Measurements from ENCODE around the gene BMP7.

Gene BMP7

DNA sequence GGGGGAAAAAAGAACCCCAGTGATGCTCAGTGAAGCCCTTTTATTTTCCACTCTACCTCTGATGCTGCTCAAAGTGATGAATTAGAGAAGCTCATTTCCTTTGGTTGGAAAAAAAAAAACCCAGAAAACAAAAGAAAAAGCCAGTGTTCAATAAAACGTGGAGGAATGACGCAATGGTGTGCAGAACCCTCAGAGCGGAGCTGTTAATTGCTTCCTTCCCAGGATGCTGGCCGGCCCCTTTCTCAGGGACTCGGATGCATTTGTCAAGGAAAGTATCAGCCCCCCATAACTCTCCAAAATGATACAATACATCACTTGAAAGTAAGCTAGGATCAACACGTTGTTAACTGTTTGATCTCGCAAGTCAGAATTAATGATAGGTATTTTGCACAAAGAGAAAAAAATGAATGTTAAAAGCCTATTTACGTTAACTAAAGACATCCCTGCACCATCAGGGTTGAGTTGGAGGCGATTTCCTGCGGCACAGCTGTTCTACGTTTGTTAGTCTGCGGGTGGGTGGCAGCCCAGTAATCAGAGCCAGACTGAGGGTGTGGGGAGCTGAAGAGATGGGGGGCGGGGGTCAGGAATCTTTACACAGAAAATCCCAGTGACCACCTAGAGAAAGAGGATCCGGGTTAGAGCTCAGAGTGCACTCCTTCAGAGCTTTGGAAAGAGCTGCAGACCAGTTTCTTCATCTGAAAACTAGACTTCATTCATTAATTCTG, 132.4 kb downstream of the BMP7 start:
- Histone ChIP-seq H3K4me1 (ENCODE audit: insufficient read depth, low read length) (no peaks in the 10 kb centered on the region), H3K36me3 (ENCODE audit: insufficient read depth, low read length) (no peaks in the 10 kb centered on the region), H3K4me3 (ENCODE audit: low read length) (no peak overlapping the region), H2AFZ (ENCODE audit: low read depth, low read length) (no peak overlapping the region), H3K9me3 (ENCODE audit: low read length) (no peaks in the 10 kb centered on the region), H3K27me3 (ENCODE audit: insufficient read depth, low read length) (peaks cover 3% of the 10 kb centered on the region)

DNA sequence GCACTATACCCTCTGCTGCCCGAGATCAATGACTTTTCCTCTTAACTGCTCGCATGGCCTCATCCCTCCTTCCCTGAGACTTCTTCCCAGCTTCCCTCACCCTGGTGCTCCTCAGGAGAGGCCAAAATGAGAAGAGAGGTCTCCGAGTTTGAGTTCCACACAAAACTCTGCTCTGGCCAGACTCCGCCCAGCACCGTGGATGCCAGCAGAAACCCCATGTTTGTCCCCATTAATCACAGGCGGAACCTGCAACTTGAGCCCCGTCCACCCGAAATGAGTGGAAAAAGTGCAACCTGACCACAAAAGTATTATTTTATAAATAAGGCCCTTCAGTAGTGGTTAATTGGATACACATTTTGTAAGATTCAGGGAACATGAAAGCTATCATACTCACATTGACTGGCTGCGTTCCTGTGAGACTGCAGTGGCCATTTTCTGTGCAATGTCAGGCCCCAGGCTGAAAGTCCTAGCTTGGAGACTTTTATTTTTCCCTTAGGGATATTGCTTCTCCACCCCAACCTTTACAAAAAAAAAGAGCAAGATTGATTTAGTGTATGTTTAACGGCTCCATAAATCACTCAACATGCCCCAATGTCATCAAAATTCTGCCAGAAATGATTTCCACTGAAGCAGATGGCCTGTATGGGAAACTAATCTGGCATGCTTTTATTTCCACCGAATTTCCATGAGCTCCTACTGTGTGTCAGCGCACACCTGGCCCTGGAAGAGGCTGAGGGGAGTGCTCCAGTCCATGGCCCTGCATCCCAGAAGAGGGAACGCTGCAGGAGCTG, 134.6 kb downstream of the BMP7 start:
- H3K9me3 ChIP-seq (ENCODE audit: low read length) = no peaks in the 10 kb centered on the region
- H3K36me3 ChIP-seq (ENCODE audit: insufficient read depth, low read length) = no peaks in the 10 kb centered on the region
- H3K4me3 ChIP-seq (ENCODE audit: low read length) = no peak overlapping the region
- peaks cover 6% of the 10 kb centered on the region for H3K27me3 ChIP-seq (ENCODE audit: insufficient read depth, low read length)
- H2AFZ ChIP-seq (ENCODE audit: low read depth, low read length) = no peak overlapping the region
- no peaks in the 10 kb centered on the region for H3K4me1 ChIP-seq (ENCODE audit: insufficient read depth, low read length)

DNA sequence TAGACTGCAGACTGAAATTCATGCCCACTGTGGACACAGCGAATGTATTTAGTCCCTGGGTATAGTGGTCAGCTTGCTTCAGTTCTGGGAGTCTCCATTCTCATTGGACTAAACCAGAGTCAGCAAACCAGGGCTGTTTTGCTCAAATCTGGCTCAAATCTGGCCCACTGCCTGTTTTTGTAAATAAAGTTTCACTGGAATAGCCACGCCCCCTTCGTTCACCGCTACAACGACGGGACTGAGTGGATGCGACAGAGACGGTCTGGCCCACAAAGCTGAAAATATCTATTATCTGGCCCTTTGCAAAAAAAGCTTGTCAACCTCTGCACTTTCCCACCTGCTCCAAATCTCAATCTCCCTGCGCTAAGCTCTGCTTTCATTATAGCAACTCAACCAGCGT, 135.4 kb downstream of the BMP7 start:
- Histone ChIP-seq H3K36me3 (ENCODE audit: insufficient read depth, low read length) (no peaks in the 10 kb centered on the region), H2AFZ (ENCODE audit: low read depth, low read length) (no peak overlapping the region), H3K9me3 (ENCODE audit: low read length) (no peaks in the 10 kb centered on the region), H3K4me1 (ENCODE audit: insufficient read depth, low read length) (no peaks in the 10 kb centered on the region), H3K4me3 (ENCODE audit: low read length) (no peak overlapping the region), H3K27me3 (ENCODE audit: insufficient read depth, low read length) (peaks cover 9% of the 10 kb centered on the region)

DNA sequence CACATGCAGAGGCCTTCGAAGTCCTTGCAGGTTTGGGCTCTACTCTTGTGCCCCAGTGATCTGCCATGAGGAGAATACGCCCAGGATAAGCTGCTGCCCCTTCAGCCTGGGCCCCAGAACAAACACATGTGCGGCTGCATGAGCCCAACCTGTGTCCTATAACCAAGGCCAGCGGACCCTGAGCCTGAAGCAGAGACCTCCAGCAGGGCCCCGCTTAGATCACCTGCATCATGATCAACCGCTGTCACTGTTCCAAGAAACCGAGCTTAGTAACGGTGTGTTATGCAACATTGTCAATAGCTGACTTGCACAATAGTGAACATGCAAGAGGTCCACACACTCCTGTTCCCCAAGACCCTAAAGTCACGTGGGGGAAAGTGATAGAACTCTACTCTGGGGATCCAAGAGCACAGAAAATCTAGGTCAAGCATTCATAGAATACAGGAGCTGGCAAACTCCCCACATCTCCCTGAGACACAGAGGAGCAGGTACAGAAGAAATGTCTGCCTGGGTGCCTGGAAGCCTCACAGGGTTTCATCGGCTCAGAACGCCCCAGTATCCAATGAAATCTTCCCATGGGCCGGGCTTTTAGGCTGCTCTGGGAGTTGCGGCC, 136.2 kb downstream of the BMP7 start:
- Histone ChIP-seq H3K4me1 (ENCODE audit: insufficient read depth, low read length) (no peaks in the 10 kb centered on the region), H3K36me3 (ENCODE audit: insufficient read depth, low read length) (no peaks in the 10 kb centered on the region), H3K27me3 (ENCODE audit: insufficient read depth, low read length) (peaks cover 15% of the 10 kb centered on the region), H3K4me3 (ENCODE audit: low read length) (no peak overlapping the region), H2AFZ (ENCODE audit: low read depth, low read length) (no peak overlapping the region), H3K9me3 (ENCODE audit: low read length) (no peaks in the 10 kb centered on the region)

- H3K9me3 ChIP-seq (ENCODE audit: low read length) = no peaks in the 10 kb centered on the region
- H2AFZ ChIP-seq (ENCODE audit: low read depth, low read length) = no peak overlapping the region
- no peak overlapping the region for H3K4me3 ChIP-seq (ENCODE audit: low read length)
- no peaks in the 10 kb centered on the region for H3K4me1 ChIP-seq (ENCODE audit: insufficient read depth, low read length)
- no peaks in the 10 kb centered on the region for H3K36me3 ChIP-seq (ENCODE audit: insufficient read depth, low read length)
- H3K27me3 ChIP-seq (ENCODE audit: insufficient read depth, low read length) = peaks cover 19% of the 10 kb centered on the region
Observed at GRCh38 chr20:57129303-57129702, 137.1 kb downstream of the BMP7 start.

GRCh38 chr20:57128044-57128757, 138.2 kb downstream of the BMP7 start:
- H3K9me3 ChIP-seq (ENCODE audit: low read length) = no peaks in the 10 kb centered on the region
- H3K4me1 ChIP-seq (ENCODE audit: insufficient read depth, low read length) = no peaks in the 10 kb centered on the region
- H3K27me3 ChIP-seq (ENCODE audit: insufficient read depth, low read length) = peaks cover 23% of the 10 kb centered on the region

GRCh38 chr20:57126481-57127092, 139.9 kb downstream of the BMP7 start:
- no peaks in the 10 kb centered on the region for H3K9me3 ChIP-seq (ENCODE audit: low read length)
- H3K4me3 ChIP-seq (ENCODE audit: low read length) = no peak overlapping the region
- no peaks in the 10 kb centered on the region for H3K36me3 ChIP-seq (ENCODE audit: insufficient read depth, low read length)
- H3K4me1 ChIP-seq (ENCODE audit: insufficient read depth, low read length) = no peaks in the 10 kb centered on the region
- peaks cover 21% of the 10 kb centered on the region for H3K27me3 ChIP-seq (ENCODE audit: insufficient read depth, low read length)
- no peak overlapping the region for H2AFZ ChIP-seq (ENCODE audit: low read depth, low read length)

More at GRCh38 chr20:57128044-57128757, 138.2 kb downstream of the BMP7 start:
- Histone ChIP-seq H3K4me3 (ENCODE audit: low read length) (no peak overlapping the region), H3K36me3 (ENCODE audit: insufficient read depth, low read length) (no peaks in the 10 kb centered on the region), H2AFZ (ENCODE audit: low read depth, low read length) (no peak overlapping the region)

DNA sequence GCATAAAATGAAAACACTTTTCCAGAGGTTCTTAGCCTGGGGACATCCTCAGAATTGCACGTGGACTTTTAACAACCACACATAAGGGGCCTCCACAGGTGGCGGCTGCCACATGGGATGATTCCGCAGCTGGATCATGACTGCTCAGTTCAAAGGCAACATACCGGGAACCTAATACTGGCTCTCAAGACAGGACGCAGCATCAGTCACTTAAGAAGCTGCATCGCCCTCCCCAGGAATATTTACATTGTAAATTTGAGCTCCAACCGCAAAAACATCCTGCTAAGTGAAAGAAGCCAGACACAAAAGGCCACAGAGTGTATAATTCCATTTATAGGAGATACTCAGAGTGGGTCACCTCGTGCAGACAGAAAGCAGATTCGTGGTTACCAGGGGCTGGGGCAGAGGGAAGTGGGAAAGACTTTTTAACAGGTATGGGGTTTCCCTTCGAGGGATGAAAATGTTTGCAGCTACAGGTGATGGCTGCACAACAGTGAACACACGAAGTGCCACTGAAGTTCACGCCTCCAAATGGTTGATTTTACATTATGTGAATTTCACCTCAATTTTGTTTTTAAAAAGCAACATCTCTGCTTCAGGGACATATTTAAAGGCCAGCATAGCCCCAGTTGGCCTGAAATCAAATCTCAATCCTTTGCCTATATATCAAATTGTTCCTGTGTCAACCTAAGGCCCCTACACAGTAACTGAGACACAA, 141.5 kb downstream of the BMP7 start:
- Histone ChIP-seq H3K36me3 (ENCODE audit: insufficient read depth, low read length) (no peaks in the 10 kb centered on the region), H3K4me1 (ENCODE audit: insufficient read depth, low read length) (no peaks in the 10 kb centered on the region), H3K9me3 (ENCODE audit: low read length) (no peaks in the 10 kb centered on the region), H2AFZ (ENCODE audit: low read depth, low read length) (no peak overlapping the region), H3K27me3 (ENCODE audit: insufficient read depth, low read length) (peaks cover 21% of the 10 kb centered on the region), H3K4me3 (ENCODE audit: low read length) (no peak overlapping the region)

DNA sequence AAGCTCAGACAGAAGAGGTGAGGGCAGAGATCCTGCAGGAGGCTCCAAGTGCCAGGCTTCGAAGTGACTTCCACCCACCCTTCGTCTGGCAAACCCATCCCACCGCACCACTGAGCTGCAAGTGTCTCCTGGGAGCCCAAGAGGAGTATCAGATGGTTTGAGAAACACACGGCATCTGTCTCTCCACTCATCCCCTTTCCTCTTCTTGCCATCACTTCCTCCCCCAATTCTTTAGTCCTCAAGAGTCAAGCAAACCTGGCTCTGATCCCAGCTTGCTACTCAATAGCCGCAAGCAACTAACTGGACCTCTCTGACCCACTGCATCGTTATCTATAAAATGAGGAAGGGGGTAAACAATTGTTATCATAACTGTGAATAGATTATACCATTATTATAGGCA, 142.1 kb downstream of the BMP7 start:
- H3K9me3 ChIP-seq (ENCODE audit: low read length) = no peaks in the 10 kb centered on the region
- H2AFZ ChIP-seq (ENCODE audit: low read depth, low read length) = no peak overlapping the region
- H3K4me3 ChIP-seq (ENCODE audit: low read length) = no peak overlapping the region
- no peaks in the 10 kb centered on the region for H3K36me3 ChIP-seq (ENCODE audit: insufficient read depth, low read length)
- H3K27me3 ChIP-seq (ENCODE audit: insufficient read depth, low read length) = peaks cover 21% of the 10 kb centered on the region
- H3K4me1 ChIP-seq (ENCODE audit: insufficient read depth, low read length) = no peaks in the 10 kb centered on the region

DNA sequence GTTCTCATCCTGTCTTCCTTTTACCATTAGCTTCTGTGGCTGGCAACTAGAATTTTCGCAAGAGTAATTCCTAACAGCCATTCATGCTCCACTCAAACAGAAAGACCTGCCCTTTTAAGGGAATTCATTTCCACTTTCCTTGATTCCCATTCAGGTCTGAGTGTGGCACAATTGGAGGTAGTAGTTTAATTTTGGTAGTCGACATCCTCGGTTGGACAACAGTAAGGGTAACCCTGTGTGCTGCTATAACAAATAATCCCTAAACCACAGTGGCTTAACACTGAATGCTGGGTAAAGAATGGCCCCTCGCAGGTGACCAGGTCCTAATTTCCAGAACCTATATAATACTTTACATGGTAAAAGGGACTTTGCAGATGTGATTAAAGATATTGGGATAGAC, 142.9 kb downstream of the BMP7 start:
- H3K27me3 ChIP-seq (ENCODE audit: insufficient read depth, low read length) = peaks cover 21% of the 10 kb centered on the region
- no peaks in the 10 kb centered on the region for H3K4me1 ChIP-seq (ENCODE audit: insufficient read depth, low read length)
- no peaks in the 10 kb centered on the region for H3K9me3 ChIP-seq (ENCODE audit: low read length)
- H2AFZ ChIP-seq (ENCODE audit: low read depth, low read length) = no peak overlapping the region
- no peaks in the 10 kb centered on the region for H3K36me3 ChIP-seq (ENCODE audit: insufficient read depth, low read length)
- H3K4me3 ChIP-seq (ENCODE audit: low read length) = no peak overlapping the region

DNA sequence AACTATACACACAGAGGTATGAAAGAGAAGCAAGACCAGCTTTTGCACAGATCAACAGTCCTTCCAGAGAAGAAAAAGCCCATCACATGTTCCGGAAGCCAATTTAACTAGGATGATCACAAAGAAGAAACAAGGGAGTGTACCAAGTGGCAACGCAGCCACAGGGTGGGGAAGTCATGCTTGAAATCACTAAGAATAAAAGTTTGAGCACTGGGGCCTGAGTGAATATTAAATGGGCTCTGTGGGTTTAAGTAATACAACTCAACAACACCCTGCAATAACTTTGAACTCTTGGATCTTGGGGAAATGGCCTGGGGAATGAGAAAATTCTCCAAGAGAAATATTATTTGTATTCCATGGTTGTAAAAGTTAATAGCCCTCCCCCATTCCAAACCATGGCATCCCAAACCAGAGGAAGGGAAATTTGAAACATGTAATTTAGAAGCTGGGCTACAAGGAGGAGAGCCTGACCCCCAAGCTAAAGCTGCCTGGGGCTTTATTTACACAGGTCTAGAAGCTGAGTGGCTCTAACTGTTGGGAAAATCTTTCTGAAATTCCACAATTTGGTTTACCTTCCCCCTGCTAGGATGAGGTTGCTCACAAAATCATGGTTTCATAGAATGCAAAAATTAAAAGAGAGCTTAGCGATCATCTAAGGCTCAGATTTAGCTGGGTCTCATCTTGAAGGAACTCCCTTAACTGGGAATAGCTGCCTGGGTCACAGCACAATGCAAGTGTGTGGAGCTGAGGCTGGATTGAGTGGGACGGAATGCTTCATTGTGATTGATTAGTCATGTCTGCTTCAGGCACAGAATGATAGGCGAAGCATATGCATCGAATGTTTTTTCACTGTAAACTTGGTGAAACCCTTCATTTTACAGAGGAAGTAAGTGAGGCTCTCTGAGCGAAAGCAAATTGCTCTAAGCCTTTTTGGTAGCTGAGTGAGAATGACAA, 143.6 kb downstream of the BMP7 start:
- no peaks in the 10 kb centered on the region for H3K36me3 ChIP-seq (ENCODE audit: insufficient read depth, low read length)
- no peak overlapping the region for H2AFZ ChIP-seq (ENCODE audit: low read depth, low read length)
- H3K27me3 ChIP-seq (ENCODE audit: insufficient read depth, low read length) = peaks cover 21% of the 10 kb centered on the region
- H3K9me3 ChIP-seq (ENCODE audit: low read length) = no peaks in the 10 kb centered on the region
- H3K4me1 ChIP-seq (ENCODE audit: insufficient read depth, low read length) = no peaks in the 10 kb centered on the region
- H3K4me3 ChIP-seq (ENCODE audit: low read length) = no peak overlapping the region

All from neuron (in vitro differentiated cells).